ENCODE data around the gene ECEL1. TPM values are rescaled to one million over a fixed set of nuclear protein-coding genes. Genes with fewer than 3 reads are reported as not detected.

Gene ECEL1
- total and polyA plus RNA-seq, 2 experiments from 2014 or later: 6.7 to 17.5 TPM

DNA sequence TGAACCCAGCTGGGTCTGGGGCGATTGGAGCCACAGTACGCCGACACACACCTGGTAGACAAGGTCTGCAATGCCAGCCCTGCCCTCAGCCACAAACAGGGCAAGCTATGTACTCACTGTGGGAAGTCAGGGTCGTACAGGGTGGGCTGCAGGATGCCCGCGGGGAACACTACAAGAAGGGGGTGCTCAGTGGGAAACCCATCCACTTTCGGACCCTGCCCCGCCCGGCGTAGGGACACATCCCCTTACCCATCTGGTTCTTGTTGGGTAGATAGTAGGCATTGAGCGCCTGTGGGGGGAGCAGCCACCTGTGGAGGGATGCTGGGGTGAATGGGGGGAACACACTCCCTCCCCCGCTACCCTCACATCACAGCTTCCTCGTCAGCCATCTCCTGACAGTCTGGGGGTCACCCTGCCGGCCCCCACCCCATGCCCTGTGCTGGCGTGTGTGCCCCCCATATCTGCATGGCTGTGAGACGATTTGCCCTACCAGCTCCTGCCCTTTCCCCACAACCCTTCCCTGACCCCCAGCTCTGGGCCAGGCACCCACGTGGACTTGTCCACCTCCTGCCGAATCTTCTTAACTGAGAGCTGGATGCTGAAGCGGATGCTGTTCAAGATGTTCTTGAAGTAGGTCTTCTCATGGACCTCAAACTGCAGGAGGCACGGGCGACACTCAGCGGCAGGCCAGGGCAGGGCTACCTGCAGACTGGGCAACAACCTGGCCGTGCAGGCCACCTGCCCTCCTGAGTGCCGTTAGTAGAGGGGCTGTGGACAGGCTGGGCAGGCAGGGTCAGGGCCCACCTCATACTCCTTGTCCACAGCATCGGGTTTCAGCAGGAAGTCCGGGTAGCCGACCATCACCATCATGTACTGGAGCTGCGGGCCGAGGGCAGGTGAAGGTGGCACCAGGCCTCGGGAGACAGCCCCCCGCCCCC lies 5.1 kb downstream of the ECEL1 start:
- Histone ChIP-seq H4K20me1 (replicated peaks; ENCODE audit: insufficient read depth) (no peaks in the 10 kb centered on the region), H3K79me2 (replicated peaks; ENCODE audit: insufficient read depth) (no peaks in the 10 kb centered on the region), H3K4me3 (no peak overlapping the region), H3K27ac (ENCODE audit: low read depth) (no peak overlapping the region), H3K9me2 (ENCODE audit: insufficient read depth) (no peaks in the 10 kb centered on the region), H3K27me3 (ENCODE audit: insufficient read depth) (peaks cover 43% of the 10 kb centered on the region), H3K4me2 (no peak overlapping the region), H3K36me3 (ENCODE audit: insufficient read depth) (no peaks in the 10 kb centered on the region), H3K4me1 (ENCODE audit: insufficient read depth) (no peaks in the 10 kb centered on the region), H3F3A (replicated peaks; ENCODE audit: low read depth) (no peaks in the 10 kb centered on the region), H2AFZ (no peak overlapping the region)
- peaks cover 3% of the 10 kb centered on the region for H3K4me1 Mint-ChIP-seq
- DNase-seq (ENCODE audit: low spot score) (no peak), ATAC-seq (no peak)
- no peak overlapping the region for H3K4me3 Mint-ChIP-seq
- H3K36me3 Mint-ChIP-seq (ENCODE audit: low read depth): no peaks in the 10 kb centered on the region
- no peaks in the 10 kb centered on the region for H3K9me3 Mint-ChIP-seq
- H3K27me3 Mint-ChIP-seq (ENCODE audit: insufficient read depth, low read depth, poor library complexity): peaks cover 47% of the 10 kb centered on the region
- no peak overlapping the region for H3K27ac Mint-ChIP-seq
- TF ChIP-seq ETS1 (IDR thresholded peaks at IDR 0.05) (no peak), ZNF114 (CRISPR knock-in tag; IDR thresholded peaks at IDR 0.05) (no peak), ZNF462 (CRISPR knock-in tag; IDR thresholded peaks at IDR 0.05) (no peak), STAT1 (IDR thresholded peaks at IDR 0.05; ENCODE audit: unreplicated experiment) (no peak), JUNB (IDR thresholded peaks at IDR 0.05; ENCODE audit: unreplicated experiment) (no peak), CTCF (conservative IDR thresholded peaks at IDR 0.05; ENCODE audit: low read depth in 2 of 2) (no peak), ZNF331 (CRISPR knock-in tag; IDR thresholded peaks at IDR 0.05; ENCODE audit: low read depth) (no peak), EZH2phosphoT487 (IDR thresholded peaks at IDR 0.05; ENCODE audit: unreplicated experiment) (no peak), EZH2 (IDR thresholded peaks at IDR 0.05; ENCODE audit: low read depth, unreplicated experiment) (no peak), POLR2AphosphoS5 (IDR thresholded peaks at IDR 0.05; ENCODE audit: low read depth) (no peak), NANOG (IDR thresholded peaks at IDR 0.05; ENCODE audit: borderline replicate concordance) (no peak), CREB1 (CRISPR knock-in tag; IDR thresholded peaks at IDR 0.05; ENCODE audit: low read depth) (no peak)
